Mesothelial cell of epicardium (in vitro differentiated cells): ENCODE data around the gene PTER. TPM values are rescaled to one million over a fixed set of nuclear protein-coding genes. Genes with fewer than 3 reads are reported as not detected.

Source experiments
- DNase-seq, 2 experiments: peaks; one replicate each; pipeline ENCODE4 v3.0.0; 2021; ENCODE audit warnings: low spot score in 2 of 2; ENCODE audit not compliant: unreplicated experiment in 2 of 2
- H3K27ac Mint-ChIP-seq: 2 replicates; pipeline ENCODE4 v1.8.0; 2021; ENCODE audit warnings: mixed read lengths
- H3K27me3 Mint-ChIP-seq: 2 replicates; pipeline ENCODE4 v1.8.0; 2021; ENCODE audit warnings: low read depth, mixed read lengths
- H3K36me3 Mint-ChIP-seq: 2 replicates; pipeline ENCODE4 v1.8.0; 2021; ENCODE audit warnings: mixed read lengths
- H3K4me1 Mint-ChIP-seq: 2 replicates; pipeline ENCODE4 v1.8.0; 2021; ENCODE audit warnings: mixed read lengths
- H3K4me3 Mint-ChIP-seq: 2 replicates; pipeline ENCODE4 v1.8.0; 2021; ENCODE audit warnings: mild to moderate bottlenecking, moderate library complexity, mixed read lengths
- H3K9me3 Mint-ChIP-seq: 2 replicates; pipeline ENCODE4 v1.8.0; 2021; ENCODE audit warnings: mixed read lengths
- total RNA-seq: library from RNA; stranded (reverse); gene quantifications from 3 replicates; pipeline ENCODE4 v1.2.1, GENCODE V29; 2021
- TF ChIP-seq, protein P1 (sequence below): fragments of 200-600 bp; sonication (generic); IDR thresholded peaks from one replicate; pipeline ENCODE4 v1.5.0; 2021; ENCODE audit warnings: antibody characterized with exemption; ENCODE audit not compliant: unreplicated experiment

The PTER gene
- total RNA-seq, 1 donor from 2014 or later, result 9.4 TPM

DNA sequence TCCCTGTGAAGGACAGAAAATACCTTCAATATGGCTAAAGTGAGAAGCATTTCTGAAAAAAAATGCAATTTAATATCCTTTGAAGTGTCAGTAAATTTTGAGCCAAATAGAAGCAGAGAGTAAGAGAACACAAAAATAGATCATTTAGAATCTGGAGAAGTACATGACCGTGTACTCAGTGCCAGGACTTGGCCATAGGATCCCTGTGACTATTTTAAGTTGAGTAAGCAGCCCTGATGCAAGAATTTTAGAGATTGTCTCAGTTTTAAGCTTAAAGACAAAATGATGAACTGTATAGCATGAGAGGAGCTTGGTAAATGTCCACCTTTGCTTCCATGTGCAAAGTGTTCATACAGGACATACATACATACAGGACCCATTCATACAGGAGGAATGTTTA lies 2.5 kb downstream of the PTER start:
- H3K9me3 Mint-ChIP-seq, result no peaks in the 10 kb centered on the region
- TF ChIP-seq, protein P1, sequence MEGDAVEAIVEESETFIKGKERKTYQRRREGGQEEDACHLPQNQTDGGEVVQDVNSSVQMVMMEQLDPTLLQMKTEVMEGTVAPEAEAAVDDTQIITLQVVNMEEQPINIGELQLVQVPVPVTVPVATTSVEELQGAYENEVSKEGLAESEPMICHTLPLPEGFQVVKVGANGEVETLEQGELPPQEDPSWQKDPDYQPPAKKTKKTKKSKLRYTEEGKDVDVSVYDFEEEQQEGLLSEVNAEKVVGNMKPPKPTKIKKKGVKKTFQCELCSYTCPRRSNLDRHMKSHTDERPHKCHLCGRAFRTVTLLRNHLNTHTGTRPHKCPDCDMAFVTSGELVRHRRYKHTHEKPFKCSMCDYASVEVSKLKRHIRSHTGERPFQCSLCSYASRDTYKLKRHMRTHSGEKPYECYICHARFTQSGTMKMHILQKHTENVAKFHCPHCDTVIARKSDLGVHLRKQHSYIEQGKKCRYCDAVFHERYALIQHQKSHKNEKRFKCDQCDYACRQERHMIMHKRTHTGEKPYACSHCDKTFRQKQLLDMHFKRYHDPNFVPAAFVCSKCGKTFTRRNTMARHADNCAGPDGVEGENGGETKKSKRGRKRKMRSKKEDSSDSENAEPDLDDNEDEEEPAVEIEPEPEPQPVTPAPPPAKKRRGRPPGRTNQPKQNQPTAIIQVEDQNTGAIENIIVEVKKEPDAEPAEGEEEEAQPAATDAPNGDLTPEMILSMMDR, result no peak
- peak overlapping the region; percentile 22 for H3K27ac Mint-ChIP-seq
- peaks cover 35% of the 10 kb centered on the region for H3K4me1 Mint-ChIP-seq
- DNase-seq, result no peak
- no peaks in the 10 kb centered on the region for H3K27me3 Mint-ChIP-seq
- H3K4me3 Mint-ChIP-seq, result peak overlapping the region; percentile 36
- H3K36me3 Mint-ChIP-seq, result peaks cover 1% of the 10 kb centered on the region

DNA sequence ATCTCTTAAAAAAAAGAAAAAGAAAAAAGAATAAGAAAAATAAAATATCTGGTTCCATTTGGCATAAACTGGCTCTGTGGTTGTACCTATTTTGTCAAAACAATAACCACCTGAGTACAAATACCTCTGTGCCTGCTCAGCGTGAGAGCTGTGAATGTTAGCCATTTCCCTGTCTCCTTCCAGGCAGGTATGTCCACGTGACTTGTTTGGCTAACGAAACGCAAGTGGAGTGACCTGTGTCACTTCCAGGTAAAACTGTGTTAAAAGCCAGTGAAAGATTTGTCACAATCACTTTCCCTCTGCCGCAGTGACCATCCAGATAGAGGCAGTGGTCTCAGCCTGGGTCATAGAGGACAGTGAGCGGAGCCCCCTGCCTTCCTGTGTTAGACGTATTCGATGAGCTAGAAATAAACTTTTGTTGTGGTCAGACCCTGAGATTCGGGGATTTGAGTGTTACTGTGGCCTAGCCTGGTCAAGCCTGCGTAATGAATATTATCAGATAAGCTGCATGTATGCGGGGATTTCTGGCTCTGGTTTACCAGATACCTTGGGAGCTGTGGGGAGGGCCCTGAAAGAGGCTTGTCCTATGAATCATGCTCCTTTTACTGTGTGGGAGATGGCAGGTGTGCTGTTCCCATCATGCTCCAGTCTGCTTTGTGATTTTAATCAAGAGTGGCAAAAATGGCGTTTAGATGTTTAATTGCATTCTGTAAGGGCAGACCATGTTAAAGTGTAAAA lies 3.8 kb downstream of the PTER start:
- Mint-ChIP-seq H3K4me1 (peaks cover 35% of the 10 kb centered on the region), H3K27ac (peak overlapping the region; percentile 93), H3K27me3 (no peaks in the 10 kb centered on the region), H3K9me3 (no peaks in the 10 kb centered on the region), H3K36me3 (peaks cover 1% of the 10 kb centered on the region), H3K4me3 (peak overlapping the region; percentile 42)
- TF ChIP-seq, protein P1, result no peak
- no peak for DNase-seq

DNA sequence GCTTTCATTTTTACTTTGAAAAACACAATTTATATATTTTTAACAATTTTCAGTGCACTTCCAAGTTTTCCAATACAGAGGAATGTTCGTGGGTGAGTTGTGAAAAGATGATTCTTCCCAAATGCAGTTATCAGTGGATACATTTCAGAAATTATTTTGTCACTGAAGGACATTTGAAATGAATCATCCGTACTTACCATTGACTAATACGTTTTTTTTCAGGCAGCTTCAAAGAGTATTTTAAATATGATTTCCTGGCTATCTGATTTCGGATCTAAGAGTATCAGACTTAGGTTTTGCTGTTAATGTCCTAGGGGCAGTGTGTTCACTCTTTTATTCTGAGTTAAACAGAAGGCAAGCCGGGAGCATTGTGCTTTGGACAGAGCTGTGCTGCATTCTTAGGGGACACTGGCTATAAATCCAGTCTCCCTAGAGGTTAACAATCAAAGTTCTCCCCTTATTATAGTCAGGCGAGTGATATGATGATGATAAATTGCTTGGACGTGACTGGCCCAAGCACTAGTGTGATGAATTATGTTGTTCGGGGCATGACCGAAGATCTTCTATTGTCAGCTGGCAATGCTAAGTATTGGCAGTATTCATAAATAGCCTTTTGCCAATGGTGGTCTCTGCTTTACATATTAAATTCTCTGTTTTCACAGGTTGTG lies 4.5 kb downstream of the PTER start:
- TF ChIP-seq, protein P1, result no peak
- peaks cover 1% of the 10 kb centered on the region for H3K36me3 Mint-ChIP-seq
- H3K9me3 Mint-ChIP-seq, result no peaks in the 10 kb centered on the region
- peaks cover 35% of the 10 kb centered on the region for H3K4me1 Mint-ChIP-seq
- no peak for DNase-seq
- no peaks in the 10 kb centered on the region for H3K27me3 Mint-ChIP-seq
- H3K27ac Mint-ChIP-seq, result peak overlapping the region; percentile 93
- H3K4me3 Mint-ChIP-seq, result peak overlapping the region; percentile 42

DNA sequence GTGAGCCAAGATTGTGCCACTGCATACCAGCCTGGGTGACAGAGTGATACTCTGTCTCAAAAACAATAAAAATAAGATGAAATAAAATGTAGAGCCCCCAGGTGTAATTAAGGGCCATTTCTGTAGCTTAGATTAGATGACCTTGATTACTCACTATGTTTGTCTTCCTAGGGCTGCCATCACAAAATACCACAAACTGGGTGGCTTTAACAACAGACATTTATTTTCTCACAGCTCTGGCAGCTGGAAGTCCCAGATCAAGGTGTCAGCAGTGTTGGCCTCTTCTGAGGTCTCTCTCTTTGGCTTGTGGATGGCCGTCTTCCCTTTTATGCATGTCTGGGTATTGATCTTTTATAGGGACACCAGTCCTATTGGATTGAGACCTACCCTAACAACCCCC lies 6.1 kb downstream of the PTER start:
- Mint-ChIP-seq H3K27me3 (no peaks in the 10 kb centered on the region), H3K27ac (no peak overlapping the region), H3K4me3 (no peak overlapping the region), H3K4me1 (peaks cover 24% of the 10 kb centered on the region), H3K9me3 (no peaks in the 10 kb centered on the region), H3K36me3 (peaks cover 3% of the 10 kb centered on the region)
- TF ChIP-seq, protein P1, result no peak
- DNase-seq, result no peak

DNA sequence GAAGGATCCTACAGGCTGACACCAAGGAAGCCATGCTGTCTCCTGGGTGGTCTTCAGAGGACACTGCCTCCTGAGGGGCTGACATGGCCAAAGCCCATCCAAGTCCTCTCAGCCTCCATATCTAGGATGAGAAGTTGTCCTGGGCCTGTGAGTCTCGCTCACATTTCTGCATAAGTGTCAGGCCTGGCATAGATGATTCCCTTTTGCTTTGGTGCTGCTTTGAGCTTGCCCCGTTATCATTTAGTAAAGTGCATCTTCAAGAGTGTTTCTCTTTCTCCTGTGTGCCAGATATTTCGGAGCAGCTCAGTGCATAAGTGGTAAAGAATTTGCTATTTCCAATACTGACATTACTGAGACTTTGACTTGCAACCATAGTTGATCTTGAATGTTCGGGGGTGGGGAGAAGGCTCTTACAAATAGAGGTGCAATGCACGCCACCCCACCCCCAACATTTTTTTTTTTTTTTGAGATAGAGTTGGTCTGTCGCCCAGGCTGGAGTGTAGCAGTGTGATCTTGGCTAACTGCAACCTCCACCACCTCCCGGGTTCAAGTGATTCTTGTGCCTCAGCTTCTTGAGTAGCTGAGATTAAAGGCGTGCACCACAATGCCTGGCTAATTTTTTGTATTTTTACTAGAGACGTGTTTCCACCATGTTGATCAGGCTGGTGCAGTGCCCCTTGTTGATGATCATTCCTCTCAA lies 9.1 kb downstream of the PTER start:
- Mint-ChIP-seq H3K4me3 (no peak overlapping the region), H3K36me3 (peaks cover 13% of the 10 kb centered on the region), H3K27ac (no peak overlapping the region), H3K4me1 (peaks cover 8% of the 10 kb centered on the region), H3K27me3 (no peaks in the 10 kb centered on the region), H3K9me3 (peaks cover 8% of the 10 kb centered on the region)
- TF ChIP-seq, protein P1, result no peak
- DNase-seq, result no peak
